ENCODE measurements around the gene POLR2M. TPM values are rescaled to one million over a fixed set of nuclear protein-coding genes. Genes with fewer than 3 reads are reported as not detected.

POLR2M gene
- total RNA-seq, 4 donors from 2014 or later: 35.6 to 369 (median 145) TPM

GRCh38 chr15:57692709-57693108 is 13.8 kb upstream of the POLR2M start:
- no peak for TF ChIP-seq CTCF (IDR thresholded peaks at IDR 0.05; ENCODE audit: low read depth)

GRCh38 chr15:57694279-57694678 is 12.2 kb upstream of the POLR2M start:
- no peak for TF ChIP-seq CTCF (IDR thresholded peaks at IDR 0.05; ENCODE audit: low read depth)

GRCh38 chr15:57696146-57696545 is 10.4 kb upstream of the POLR2M start:
- TF ChIP-seq CTCF (IDR thresholded peaks at IDR 0.05; ENCODE audit: low read depth): no peak

- no peak for TF ChIP-seq CTCF (IDR thresholded peaks at IDR 0.05; ENCODE audit: low read depth)
Observed at GRCh38 chr15:57697588-57697987, 8.9 kb upstream of the POLR2M start.

- TF ChIP-seq CTCF (IDR thresholded peaks at IDR 0.05; ENCODE audit: low read depth): no peak
Observed at GRCh38 chr15:57698243-57698642, 8.3 kb upstream of the POLR2M start.

- TF ChIP-seq CTCF (IDR thresholded peaks at IDR 0.05; ENCODE audit: low read depth): no peak
Observed at GRCh38 chr15:57698991-57699390, 7.5 kb upstream of the POLR2M start.

GRCh38 chr15:57703387-57703786 is 3.1 kb upstream of the POLR2M start:
- no peak for TF ChIP-seq CTCF (IDR thresholded peaks at IDR 0.05; ENCODE audit: low read depth)

Data from subcutaneous adipose tissue (tissue), 4 donors.